Kidney (tissue), 14 donors: ENCODE measurements around the gene QSER1. TPM values are rescaled to one million over a fixed set of nuclear protein-coding genes. Genes with fewer than 3 reads are reported as not detected.
A peak's percentile ranks its signal among the peaks of the same experiment; 100 is the strongest.

ENCODE experiments used
- DNase-seq, 5 donors: peaks; one replicate each; pipeline ENCODE4 v3.0.0-alpha.2; 2013 to 2020
- FAIRE-seq: peaks from 2 replicates; lab custom pipeline; 2012; peaks lifted over from hg19 to GRCh38; lab: Jason Lieb, UNC
- H3K27ac ChIP-seq, 2 donors: one replicate each; pipeline ENCODE4 v1.7.0; 2013; ENCODE audit warnings: low read depth in 2 of 2, low read length in 2 of 2, inconsistent platforms in 1 of 2
- H3K27me3 ChIP-seq: one replicate; pipeline ENCODE4 v1.7.1; 2013; ENCODE audit warnings: low read length, inconsistent platforms; ENCODE audit not compliant: control insufficient read depth, insufficient read depth
- H3K36me3 ChIP-seq, 3 donors: one replicate each; pipeline versions ENCODE4 v1.7.0 to v1.7.1; 2013; ENCODE audit warnings: low read length in 3 of 3, control low read depth in 1 of 3, inconsistent platforms in 1 of 3; ENCODE audit not compliant: insufficient read depth in 3 of 3, control insufficient read depth in 2 of 3
- H3K4me1 ChIP-seq, 3 donors: one replicate each; pipeline versions ENCODE4 v1.7.0 to v1.7.1; 2013; ENCODE audit warnings: low read length in 3 of 3, inconsistent platforms in 1 of 3, low read depth in 1 of 3; ENCODE audit not compliant: control insufficient read depth in 2 of 3, insufficient read depth in 2 of 3
- H3K4me3 ChIP-seq, 3 donors: one replicate each; pipeline versions ENCODE4 v1.7.0 to v1.8.1; 2013; ENCODE audit warnings: low read length in 3 of 3, control low read depth in 1 of 3, inconsistent platforms in 1 of 3
- H3K9ac ChIP-seq, 3 donors: one replicate each; pipeline versions ENCODE4 v1.7.0 to v1.7.1; 2013; ENCODE audit warnings: low read length in 3 of 3, control low read depth in 1 of 3, inconsistent platforms in 1 of 3
- H3K9me3 ChIP-seq, 3 donors: one replicate each; pipeline versions ENCODE4 v1.7.0 to v1.7.1; 2013; ENCODE audit warnings: low read length in 3 of 3, control low read depth in 1 of 3, inconsistent platforms in 1 of 3; ENCODE audit not compliant: control insufficient read depth in 2 of 3, insufficient read depth in 1 of 3
- CTCF ChIP-seq: IDR thresholded peaks from 3 replicates; pipeline ENCODE4 v1.5.1; 2012; ENCODE audit warnings: mild to moderate bottlenecking, moderate library complexity, borderline replicate concordance; ENCODE audit not compliant: insufficient read depth; ENCODE audit errors: extremely low read depth
- intact Hi-C: fragments of 100-400 bp; cut with DNase I; formaldehyde crosslinking; loops from one replicate; pipeline ENCODE4 v1.11.1; 2022
- polyA plus RNA-seq: library from polyadenylated mRNA; stranded (reverse); fragments of 350-450 nt; fragmentation: Illumina TruSeq; extraction: RNeasy Lipid Tissue Mini Kit (QIAGEN cat#74804); gene quantifications from one replicate; pipeline ENCODE4 v1.2.3, GENCODE V29; 2014; ENCODE audit warnings: low read depth, low replicate concordance; ENCODE audit not compliant: insufficient read depth
- total RNA-seq: library from RNA; stranded (reverse); fragmentation: NEBNext Ultra II Directional; extraction: Animal tissue kit (Norgen Biotek cat#: 25700); gene quantifications from one replicate; pipeline ENCODE4 v1.2.1, GENCODE V29; 2021
- donor health status: control.
- donor health status: control.
- donor health status: control.
- donor health status: control.
- donor health status: control.
- donor health status: DM: yes; HTN: yes; CAD: no.
- donor health status: Normal renal cell carcinoma (clear cell type).

QSER1 gene
- total and polyA plus RNA-seq, 2 donors from 2014 or later = 2.8 to 27.4 TPM

- Histone ChIP-seq H3K27ac (peak overlapping the region in 1 of 2 donors; percentile 59), H3K4me1 (peaks cover 0 to 3% (median 1%) of the 10 kb centered on the region in 3 donors), H3K36me3 (no peaks in the 10 kb centered on the region), H3K9me3 (no peaks in the 10 kb centered on the region), H3K4me3 (peak overlapping the region; percentile 47 to 71 (median 56)), H3K9ac (peak overlapping the region in 2 of 3 donors; percentile 16 to 35), H3K27me3 (no peaks in the 10 kb centered on the region)
- intact Hi-C loops = no loop called here
- no peak for TF ChIP-seq CTCF
- no peak for FAIRE-seq
- DNase-seq = no peak
These were observed 124.0 kb downstream of the QSER1 start for GRCh38 chr11:33016654-33017053.

GRCh38 chr11:33017478-33017877 lies 124.9 kb downstream of the QSER1 start:
- no peak for FAIRE-seq

GRCh38 chr11:33017965-33018364 lies 125.4 kb downstream of the QSER1 start:
- no peak for TF ChIP-seq CTCF
- no peak for DNase-seq
- Histone ChIP-seq H3K4me1 (peaks cover 0 to 5% (median 3%) of the 10 kb centered on the region in 3 donors), H3K9me3 (no peaks in the 10 kb centered on the region), H3K4me3 (peak overlapping the region in 2 of 3 donors; percentile 47 to 71), H3K9ac (peak overlapping the region in 1 of 3 donors; percentile 62), H3K27me3 (no peaks in the 10 kb centered on the region), H3K36me3 (no peaks in the 10 kb centered on the region), H3K27ac (peak overlapping the region in 1 of 2 donors; percentile 2)
- intact Hi-C loops = no loop called here
- no peak for FAIRE-seq

More at GRCh38 chr11:33017478-33017877, 124.9 kb downstream of the QSER1 start:
- no peaks in the 10 kb centered on the region for H3K36me3 ChIP-seq
- peak overlapping the region in 1 of 3 donors; percentile 62 for H3K9ac ChIP-seq
- H3K9me3 ChIP-seq = no peaks in the 10 kb centered on the region
- no peaks in the 10 kb centered on the region for H3K27me3 ChIP-seq
- H3K4me3 ChIP-seq = peak overlapping the region in 2 of 3 donors; percentile 47 to 71
- peaks cover 0 to 5% (median 3%) of the 10 kb centered on the region in 3 donors for H3K4me1 ChIP-seq
- TF ChIP-seq CTCF = no peak
- peak overlapping the region in 1 of 2 donors; percentile 2 for H3K27ac ChIP-seq
- peak in 1 of 5 donors; percentile 13 for DNase-seq
- intact Hi-C loops = no loop called here

- FAIRE-seq (no peak), DNase-seq (no peak)
- Histone ChIP-seq H3K36me3 (no peaks in the 10 kb centered on the region), H3K4me3 (no peak overlapping the region), H3K27me3 (no peaks in the 10 kb centered on the region), H3K27ac (no peak overlapping the region), H3K9ac (no peak overlapping the region), H3K4me1 (peaks cover 0 to 5% (median 3%) of the 10 kb centered on the region in 3 donors), H3K9me3 (no peaks in the 10 kb centered on the region)
- intact Hi-C loops = no loop called here
- no peak for TF ChIP-seq CTCF
These were observed 126.2 kb downstream of the QSER1 start for GRCh38 chr11:33018840-33019239.
